NOMO-1 treated with dmso at 0.1 percent for 144 hours (cell line): ENCODE results near the gene EFHD2.
"Not testable (repeated sequence)": the region's sequence is repeated elsewhere in the genome, so short reads cannot be mapped to it uniquely, and the experiment has no call there.

Experiments used
- DNase-seq: peaks from one replicate; lab custom pipeline; 2025; ENCODE audit not compliant: unreplicated experiment; lab: John Stamatoyannopoulos, UW

The EFHD2 gene

DNA sequence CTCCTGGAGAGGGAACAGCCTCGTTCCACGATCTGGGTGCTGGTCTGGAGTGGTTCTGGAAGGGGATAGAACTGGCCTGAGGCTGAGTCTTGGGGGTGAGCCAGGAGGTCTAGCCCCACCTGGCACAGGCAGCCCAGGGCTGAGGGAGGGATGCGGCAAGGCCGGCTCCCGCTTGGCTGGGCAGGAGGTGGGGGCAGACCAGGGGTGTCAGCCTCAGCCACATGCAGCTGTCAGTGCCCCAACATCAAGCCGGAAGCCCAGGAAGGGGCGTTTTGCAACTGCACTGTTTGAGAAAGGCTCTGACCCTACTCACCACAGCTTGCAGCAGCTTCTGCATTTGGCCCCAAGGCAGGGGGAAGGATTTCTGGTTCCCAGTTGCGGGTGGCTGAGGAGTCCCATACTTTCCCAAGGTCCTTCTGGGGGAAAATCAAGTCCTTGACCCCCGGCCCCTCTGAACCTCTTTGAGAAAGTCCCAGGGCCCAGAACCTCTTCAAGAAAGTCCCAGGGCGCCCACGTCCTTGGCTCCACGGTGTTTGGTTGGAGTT, 2.0 kb downstream of the EFHD2 start:
- peak; percentile 72 for DNase-seq

DNA sequence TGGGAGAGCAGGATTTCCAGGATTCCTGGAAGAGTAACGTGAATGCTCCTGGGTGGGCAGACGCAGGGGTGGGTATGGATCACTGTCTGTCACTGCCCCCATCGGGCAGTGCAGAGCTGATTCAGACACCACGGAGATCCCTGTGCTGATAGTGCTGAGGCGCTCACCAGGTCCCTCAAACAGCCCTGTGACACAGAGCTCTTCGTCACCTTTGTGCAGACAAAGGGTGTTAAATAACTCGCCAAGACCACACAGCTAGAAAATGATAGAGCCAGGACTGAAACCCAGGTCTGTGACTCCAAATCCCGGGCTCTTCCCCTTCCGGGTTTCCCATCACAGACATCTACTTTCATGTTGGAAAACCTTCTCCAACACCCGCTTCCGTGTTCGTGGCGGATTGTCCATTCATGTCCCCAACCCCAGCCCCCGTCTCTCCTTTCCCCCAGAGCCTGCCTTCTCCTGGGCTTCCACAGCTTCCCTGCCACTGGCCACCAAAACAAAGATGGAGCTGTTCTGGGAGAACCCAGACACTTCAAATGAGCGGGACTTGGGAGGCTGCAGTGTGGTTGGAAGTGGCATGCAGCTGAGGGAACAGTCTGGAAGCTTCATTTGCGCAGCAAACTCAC, 2.6 kb downstream of the EFHD2 start:
- no peak for DNase-seq

DNA sequence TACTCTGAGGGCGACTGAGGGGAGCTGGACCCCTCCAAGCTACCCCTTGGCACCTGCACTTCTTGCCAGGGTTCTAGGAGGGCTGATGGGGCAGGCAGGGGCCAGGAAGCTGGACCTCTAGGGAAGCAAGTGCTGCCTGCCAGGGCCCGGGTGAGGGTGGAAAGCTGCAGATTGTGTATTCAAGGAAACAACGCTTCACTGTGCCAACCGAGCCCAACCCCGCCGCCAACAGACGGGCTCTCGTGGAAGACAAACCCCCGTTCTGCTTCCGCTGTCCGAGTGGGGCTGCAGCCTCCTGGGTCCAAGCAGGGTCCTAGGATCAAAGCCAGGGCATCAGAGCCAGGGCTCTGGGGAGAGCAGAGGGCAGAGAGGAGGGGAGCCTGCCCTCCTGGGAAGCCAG, 3.2 kb downstream of the EFHD2 start:
- DNase-seq: no peak

DNA sequence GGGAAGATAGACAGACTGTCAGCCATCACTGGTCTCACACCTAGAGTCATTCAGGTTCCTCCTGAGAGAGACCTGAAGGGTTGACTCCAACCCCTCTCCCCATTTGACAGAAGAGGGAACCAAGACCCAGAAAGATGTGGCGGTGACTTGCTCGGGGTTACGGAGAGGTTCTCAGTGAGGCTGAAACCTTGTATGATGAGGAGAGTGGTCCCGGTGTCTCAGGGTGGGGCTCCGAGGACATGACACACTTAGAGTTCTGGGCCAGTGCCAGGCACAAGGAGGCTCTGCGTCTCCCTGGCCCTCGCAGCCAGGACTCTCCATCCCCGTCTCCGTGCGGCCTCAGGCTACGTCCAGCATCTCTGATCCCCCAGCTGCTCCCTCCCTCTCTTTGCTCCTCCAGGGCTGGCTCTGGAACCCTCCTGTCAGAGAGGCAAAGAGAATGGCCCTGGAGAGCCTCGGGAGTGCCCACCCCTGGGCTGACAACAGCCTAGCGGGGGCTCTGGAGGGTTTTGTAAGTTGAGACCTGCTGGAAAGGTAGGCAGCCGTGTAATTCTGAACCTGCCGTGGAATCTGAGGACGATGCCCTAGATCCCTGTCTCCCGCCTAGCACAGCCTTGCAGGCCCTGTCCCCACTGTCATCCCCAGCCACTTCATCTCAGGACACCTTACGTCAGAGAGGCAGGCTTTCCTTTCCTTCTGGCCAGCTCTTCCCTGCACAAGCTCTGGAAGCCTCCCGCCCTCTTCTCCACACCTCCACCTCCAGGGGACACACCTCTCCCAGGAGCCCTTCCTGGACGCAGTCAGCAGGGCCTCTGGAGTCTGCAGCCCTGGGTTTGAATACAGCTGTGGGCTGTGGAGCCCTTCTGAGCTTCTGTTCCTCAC, 4.1 kb downstream of the EFHD2 start:
- DNase-seq: no peak

DNA sequence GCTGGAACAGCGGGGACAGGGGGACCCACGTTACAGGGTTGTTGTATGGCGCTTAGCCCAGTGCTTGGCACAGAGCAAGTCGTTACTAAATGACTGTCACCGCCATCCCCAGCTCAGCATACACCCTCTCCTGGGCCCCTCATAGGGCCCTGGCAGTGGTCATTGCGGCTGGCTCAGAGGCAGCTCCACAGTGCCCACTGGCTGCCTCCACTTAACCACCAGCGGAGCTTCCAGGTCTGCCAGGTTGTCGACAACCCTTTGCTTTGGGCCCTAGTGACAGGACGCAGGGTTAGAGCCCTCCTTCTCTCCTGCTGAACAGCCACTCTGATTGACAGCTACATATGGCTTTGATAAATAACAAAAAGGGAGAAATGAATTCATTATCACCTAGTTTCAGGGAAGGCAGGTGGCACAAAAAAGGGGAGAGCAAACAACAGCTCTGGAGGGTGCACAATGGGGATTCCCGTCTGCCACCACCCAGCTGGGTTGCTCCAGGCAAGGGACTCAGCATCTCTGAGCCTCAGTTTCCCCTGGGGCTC, 4.8 kb downstream of the EFHD2 start:
- no peak for DNase-seq

DNA sequence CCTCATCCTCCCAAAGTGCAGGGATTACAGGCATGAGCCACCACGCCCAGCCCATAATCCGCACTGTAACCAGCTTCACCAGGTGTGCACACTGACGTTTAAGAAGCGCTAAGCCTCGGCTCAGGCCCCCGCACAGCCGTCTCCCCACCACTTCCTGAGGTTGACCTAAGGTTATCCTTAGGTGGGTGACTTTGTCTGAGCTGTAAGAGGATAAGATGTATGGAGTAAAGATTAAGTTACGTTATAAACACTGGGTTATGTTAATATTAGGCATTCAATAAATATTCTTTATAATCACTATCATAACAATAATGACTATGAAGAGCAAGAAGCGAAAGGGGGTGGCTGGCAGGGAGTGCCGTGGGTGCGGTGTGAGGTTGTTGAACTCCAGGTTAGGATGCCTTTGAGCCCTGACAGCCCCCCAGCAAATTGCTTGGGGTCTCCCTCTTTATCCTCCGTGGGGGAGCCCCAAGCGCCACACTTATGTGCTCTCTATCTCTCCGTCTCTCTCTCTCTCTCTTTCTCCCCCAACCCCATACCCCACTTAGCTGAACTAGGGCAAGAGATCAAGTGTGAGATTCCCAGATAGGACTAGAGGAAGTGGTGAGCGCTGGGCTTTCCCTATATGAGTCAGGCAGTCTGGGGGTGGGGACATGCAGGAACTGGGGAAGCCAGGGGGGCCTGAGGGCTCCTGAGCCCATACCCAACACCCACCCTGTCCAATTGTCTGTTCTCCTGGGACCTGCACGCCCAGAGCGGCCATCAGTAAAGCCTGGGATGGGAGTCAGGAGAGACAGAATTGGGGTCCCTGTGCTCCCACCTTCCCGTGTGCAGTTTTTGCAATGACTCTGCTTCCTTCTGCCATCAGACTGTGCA, 7.6 kb downstream of the EFHD2 start:
- DNase-seq: no peak

DNA sequence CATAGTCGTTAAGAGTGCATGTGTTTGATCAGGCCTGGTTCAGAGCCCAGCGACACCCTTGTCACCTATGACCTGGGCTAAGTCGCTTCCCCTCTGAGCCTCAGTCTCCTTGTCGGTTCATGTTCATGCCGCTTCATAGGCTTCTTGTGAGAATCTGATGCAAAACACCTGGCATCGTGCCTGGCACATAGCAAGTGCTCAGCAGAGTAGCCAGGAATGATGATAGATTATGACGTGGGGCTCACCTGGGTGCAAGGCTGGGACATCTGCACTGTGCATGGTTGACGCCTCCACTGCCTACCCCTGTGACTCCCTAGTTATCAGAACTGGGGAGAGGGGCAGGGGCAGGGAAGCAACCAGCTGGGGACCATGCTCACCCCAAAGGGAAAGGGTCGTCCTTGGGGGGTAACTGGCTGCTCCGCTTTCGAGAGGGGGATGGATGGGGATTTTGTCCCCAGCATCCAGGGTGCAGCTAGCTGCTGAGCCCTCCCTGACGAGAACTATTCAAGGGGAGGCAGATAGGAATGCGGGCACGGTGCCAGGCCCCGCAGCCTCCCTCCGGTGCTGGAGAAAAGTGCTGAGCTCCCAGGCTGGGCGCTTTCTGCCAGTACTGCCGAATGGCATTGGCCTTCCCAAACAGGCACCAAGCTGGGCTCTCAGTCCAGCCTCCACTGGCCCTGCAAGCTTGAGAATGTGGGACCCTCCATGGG, 9.3 kb downstream of the EFHD2 start:
- DNase-seq: no peak

DNA sequence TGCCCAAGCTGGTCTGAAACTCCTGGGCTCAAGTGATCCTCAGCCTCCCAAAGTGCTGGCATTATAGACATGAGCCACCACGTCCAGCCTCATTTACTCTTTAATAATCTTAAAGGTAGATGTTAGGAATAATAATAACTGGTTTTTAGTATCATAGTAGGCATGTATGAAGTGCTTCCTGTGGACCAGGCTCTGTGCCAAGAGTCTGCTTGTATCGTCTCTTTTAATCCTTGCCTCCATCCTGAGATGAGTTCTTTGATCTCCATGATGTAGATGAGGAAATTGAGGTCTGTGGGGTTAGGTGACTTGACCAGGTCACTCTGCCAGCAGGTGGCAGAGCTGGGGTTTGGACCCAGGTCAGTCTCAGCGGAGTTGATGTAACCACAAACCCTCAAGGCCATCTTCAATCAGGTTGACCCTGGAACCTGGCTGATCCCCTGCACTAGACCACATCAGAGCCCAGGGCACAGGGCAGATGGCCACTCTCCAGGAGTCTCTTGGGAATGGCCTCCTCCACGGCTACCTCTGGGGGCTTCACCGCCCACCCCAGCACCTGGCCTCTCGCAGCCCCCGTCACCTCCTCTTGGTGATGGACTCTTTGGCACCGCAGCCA, 11.3 kb downstream of the EFHD2 start:
- DNase-seq: no peak

DNA sequence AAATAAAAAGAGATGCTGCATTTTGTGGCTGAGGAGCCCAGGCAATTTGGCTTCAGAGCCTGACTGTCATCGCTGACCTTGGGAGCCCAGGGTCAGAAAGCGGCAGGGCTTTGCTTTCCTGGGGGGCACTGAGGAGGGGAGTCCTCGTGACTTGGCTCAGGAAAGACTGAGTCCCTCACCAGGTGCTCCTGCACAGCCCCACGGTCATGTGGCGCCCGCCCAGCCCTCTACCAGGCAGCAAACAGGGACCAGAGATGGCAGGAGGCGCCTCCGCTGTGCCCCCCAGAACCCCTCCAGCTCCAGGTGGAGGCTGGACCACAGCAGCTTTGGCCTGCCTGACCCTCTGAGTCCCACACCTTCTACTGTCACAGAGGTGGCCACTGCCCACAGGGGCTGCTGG, 13.2 kb downstream of the EFHD2 start:
- no peak for DNase-seq

DNA sequence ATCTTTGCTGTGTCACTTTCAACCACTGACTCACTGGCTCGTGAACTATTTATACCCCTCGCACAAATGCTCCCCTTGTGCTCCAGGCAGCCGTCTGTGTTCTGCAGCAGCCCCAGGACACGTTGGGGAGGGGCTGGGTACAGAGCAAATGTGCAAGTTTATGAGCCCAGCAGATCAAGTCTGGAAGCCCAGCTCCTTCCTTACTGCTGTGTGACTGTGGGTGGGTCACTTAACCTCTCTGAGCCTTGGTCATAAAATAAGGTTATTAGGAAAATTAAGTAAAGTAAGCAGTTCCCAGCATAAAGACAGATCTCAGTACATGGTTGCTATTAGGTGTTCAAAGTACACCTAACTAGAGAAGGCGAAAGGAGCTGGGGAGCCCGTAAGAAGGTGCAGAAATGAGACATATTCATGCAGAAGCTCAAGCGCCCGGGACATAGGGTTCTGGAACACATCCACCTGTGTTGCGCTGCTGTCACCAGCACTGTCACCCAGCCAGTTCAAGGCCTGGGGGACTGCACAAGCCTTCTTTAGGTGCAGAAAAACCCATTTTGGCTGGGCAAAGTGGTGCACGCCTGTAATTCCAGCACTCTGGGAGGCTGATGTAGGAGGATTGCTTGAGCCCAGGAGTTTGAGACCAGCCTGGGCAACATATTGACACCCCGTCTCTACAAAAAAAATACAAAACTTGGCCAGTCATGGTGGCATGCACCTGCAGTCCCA, 13.8 kb downstream of the EFHD2 start:
- no peak for DNase-seq

DNA sequence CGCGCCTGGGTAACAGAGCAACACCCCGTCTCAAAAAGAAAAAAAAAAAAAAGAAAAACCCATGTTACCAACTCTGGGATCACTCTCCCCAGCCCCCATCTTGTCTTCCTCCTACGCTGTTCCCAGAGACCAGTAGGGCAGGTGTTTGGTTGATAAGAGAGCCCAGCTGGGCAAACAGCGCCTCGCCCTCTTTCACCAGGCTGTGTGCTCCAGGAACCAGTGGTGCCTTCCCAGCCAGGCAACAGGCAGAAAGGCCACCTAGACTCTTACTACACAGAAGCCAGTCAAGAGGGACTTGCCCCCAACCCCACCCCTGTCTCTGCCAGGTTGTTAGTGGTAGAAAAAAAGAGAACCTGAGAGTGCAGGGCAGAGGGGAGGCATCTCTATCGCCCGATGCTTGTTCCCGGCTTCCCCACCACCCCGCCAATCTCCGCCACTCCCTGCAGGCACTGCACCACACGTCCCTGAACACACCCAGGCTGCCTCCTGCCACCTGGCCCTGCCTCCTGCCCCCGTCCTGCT, 14.5 kb downstream of the EFHD2 start:
- DNase-seq: no peak

DNA sequence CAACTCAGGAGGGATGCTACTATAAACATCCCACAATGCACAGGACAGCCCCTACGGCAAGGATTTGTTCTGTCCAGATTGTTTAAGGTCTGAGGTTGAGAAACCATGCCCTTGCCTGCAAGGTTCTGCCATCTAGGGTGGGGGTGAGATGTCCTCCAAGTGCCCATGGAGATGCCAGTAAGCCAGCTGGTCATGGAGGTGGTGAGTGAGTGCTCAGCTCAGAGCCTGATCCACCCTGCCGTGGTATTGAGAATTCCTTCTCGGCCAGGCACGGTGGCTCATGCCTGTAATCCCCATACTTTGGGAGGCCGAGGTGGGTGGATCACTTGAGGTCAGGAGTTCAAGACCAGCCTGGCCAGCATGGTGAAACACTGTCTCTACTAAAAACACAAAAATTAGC, 15.3 kb downstream of the EFHD2 start:
- DNase-seq: no peak

DNA sequence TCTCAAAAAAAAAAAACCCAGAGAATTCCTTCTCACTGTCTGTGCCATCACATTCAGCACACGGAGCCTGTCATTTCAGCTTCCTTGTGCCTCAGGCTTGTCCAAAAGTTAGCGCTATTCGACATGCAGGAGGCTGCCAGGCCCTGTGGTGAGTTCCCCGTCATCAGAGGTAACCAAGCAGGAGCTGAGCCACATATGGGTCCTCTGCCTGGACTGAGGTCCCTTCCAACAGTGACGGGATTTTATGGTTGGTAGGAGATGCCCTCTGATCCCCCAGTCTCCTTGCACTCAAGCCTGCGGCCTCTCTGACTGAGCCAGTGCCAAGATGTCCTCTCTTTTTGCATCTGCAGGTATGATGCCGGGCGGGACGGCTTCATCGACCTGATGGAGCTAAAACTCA, 15.8 kb downstream of the EFHD2 start:
- no peak for DNase-seq

DNA sequence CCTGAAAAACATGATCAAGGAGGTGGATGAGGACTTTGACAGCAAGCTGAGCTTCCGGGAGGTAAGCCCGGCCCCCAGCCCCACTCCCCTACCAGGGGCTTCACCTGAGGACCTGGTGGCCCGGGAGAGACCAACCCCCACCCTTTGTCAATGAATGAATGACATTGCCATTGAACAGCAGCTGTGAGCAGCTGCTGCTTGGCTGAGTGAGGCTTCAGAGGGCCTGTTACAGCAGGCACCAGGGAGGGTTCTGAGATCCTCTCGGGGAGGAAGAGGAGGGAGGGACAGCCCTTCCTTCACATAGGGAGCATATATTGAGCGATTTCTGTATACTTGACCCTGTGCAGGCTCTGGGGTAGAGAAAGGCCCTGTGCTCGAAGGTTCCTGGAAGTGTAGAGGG, 16.3 kb downstream of the EFHD2 start:
- no peak for DNase-seq

DNA sequence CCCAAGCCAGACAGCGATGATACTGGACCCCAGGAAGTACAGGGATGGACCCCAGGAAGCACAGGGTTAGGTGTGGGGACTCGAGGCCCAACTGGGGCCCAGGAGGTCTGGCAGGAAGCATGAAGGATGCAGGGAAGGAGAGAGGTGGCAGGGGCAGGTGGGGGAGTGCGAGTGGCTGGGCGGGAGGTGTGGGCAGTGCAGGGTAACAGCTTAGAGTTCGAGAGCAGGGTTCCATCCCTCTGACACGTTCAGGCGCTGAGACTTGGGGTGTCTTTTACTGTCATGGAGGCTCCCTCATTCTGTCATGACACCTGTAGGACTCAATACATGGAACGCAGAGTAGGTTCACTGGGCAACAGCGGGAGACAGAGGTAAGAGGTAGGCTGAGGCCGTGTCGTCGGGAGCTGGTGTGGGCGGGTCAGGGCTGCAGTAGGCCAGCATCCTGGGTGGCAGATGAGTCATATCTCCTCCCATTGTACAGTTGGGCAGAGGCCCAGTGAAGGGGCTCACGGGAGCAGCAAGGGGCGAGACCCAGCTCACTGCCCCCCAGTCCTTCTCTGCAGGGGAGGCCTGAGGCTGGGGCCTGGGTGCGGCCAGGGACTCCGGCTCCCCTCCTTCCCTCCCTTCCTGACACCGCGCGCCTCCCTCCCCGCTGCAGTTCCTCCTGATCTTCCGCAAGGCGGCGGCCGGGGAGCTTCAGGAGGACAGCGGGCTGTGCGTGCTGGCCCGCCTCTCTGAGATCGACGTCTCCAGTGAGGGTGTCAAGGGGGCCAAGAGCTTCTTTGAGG, 17.0 kb downstream of the EFHD2 start:
- DNase-seq: no peak

DNA sequence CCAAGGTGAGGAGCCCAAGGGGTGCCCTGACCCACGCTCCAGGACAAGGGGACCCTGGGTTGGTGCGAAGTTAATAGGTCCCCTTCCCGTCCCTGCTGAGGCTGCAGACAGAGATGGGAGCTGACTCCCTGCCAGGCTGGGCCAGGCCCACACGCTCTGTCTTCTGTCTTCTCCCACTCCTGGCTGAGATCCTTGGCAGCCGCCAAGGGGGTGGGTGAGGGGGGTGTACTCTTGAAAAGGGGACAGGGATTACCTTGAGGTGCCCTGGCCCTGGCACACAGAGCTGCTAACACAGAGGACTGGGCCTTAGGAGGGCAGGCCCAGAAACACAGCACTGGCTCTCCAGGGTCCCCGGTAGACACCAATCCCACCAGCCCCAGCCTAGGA, 17.6 kb downstream of the EFHD2 start:
- DNase-seq: no peak

DNA sequence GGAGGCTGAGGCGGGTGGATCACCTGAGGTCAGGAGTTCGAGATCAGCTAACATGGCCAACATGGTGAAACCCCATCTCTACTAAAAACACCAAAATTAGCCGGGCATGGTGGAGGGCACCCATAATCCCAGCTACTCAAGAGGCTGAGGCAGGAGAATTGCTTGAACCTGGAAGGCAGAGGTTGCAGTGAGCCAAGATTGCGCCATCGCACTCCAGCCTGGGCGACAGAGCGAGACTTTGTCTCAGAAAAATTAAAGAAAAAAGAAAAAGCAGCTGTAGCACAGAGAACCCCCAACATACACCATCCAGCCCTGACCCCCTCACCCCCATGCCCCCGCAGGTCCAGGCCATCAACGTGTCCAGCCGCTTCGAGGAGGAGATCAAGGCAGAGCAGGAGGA, 18.6 kb downstream of the EFHD2 start:
- DNase-seq: not testable (repeated sequence)

DNA sequence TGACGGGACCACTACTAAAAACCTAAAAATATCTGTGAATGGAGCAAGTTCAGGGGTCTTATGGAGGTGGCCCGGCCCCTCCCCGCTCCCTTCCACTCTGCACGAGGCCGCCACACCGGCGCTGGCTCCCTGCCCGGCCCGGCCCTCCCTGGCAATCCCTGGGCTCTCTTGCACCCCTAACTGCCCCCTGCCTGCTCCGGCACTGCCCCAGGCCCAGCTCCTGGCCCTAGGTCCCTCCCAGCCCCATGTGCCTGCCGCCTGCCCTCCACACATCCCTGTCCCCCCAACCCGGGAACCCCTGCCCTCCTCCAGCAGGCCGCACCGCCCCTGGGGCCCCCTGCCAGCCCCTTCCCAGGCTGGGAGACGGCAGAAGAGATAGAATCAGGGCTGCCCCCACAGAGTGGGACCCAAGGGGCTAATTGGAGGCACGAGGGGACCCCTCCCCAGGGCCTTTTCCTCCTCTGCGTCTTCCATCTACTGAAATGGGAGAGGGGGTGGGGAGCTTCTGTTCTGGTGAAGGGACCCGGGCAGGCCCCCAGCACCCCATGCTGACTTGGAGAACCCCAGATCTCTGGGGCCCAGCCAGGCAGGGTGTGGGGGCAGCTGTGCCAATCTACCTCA, 19.2 kb downstream of the EFHD2 start:
- DNase-seq: no peak
